H1 (cell line): ENCODE results near the gene ANKRD11.

Experiments used
- EZH2 ChIP-seq: fragments of 200-600 bp; sonication (generic); IDR thresholded peaks from 2 replicates; pipeline ENCODE4 v1.7.1; 2012; ENCODE audit warnings: low read depth, mild to moderate bottlenecking, moderate library complexity, low read length, inconsistent platforms; ENCODE audit not compliant: severe bottlenecking
- JUN ChIP-seq: IDR thresholded peaks from 2 replicates; pipeline ENCODE4 v1.6.1; 2011; ENCODE audit warnings: low read depth, mild to moderate bottlenecking, improper control_type of control experiment, low read length
- MAFK ChIP-seq: IDR thresholded peaks from 2 replicates; pipeline ENCODE4 v1.6.1; 2012; ENCODE audit warnings: low read depth, mild to moderate bottlenecking, improper control_type of control experiment, low read length
- PHF8 ChIP-seq: fragments of 200-600 bp; sonication (generic); conservative IDR thresholded peaks from 2 replicates; pipeline ENCODE4 v1.7.1; 2012; ENCODE audit warnings: low read depth, mild to moderate bottlenecking, inconsistent platforms, low read length, moderate library complexity
- POLR2A ChIP-seq, 2 experiments: IDR thresholded peaks; 1 replicate in 1 of 2; 2 replicates in 1 of 2; pipeline ENCODE4 v1.6.1; 2011; ENCODE audit warnings: low read depth in 2 of 2, low read length in 2 of 2, mild to moderate bottlenecking in 2 of 2; ENCODE audit errors: control extremely low read depth in 1 of 2
- POLR2AphosphoS5 ChIP-seq: IDR thresholded peaks from 2 replicates; pipeline ENCODE4 v1.6.1; 2011; ENCODE audit warnings: low read depth, low read length
- SAP30 ChIP-seq: fragments of 300-600 bp; sonication (generic); IDR thresholded peaks from 2 replicates; pipeline ENCODE4 v1.7.1; 2012; ENCODE audit warnings: low read length, moderate library complexity, mild to moderate bottlenecking, inconsistent platforms; ENCODE audit not compliant: insufficient read depth, insufficient replicate concordance
- SIN3A ChIP-seq, 2 experiments: IDR thresholded peaks in 1 of 2; conservative IDR thresholded peaks in 1 of 2; 2 replicates each; pipeline ENCODE4 v1.6.1; 2011 to 2012; ENCODE audit warnings: low read length in 2 of 2, improper control_type of control experiment in 1 of 2, low read depth in 1 of 2, mild to moderate bottlenecking in 1 of 2
- SIRT6 ChIP-seq: IDR thresholded peaks from one replicate; pipeline ENCODE4 v1.7.1; 2012; ENCODE audit warnings: low read length, inconsistent platforms
- YY1 ChIP-seq: IDR thresholded peaks from 2 replicates; pipeline ENCODE4 v1.6.1; 2011; ENCODE audit warnings: low read depth, mild to moderate bottlenecking, low read length
- TF ChIP-seq, protein P1 (sequence below), 3 experiments: IDR thresholded peaks; 1 replicate in 2 of 3; 2 replicates in 1 of 3; pipeline versions ENCODE4 v1.5.1 to v1.6.1; 2011; ENCODE audit warnings: low read length in 3 of 3, mild to moderate bottlenecking in 3 of 3, inconsistent platforms in 2 of 3, low read depth in 1 of 3, moderate library complexity in 1 of 3; ENCODE audit not compliant: insufficient read depth in 1 of 3; ENCODE audit errors: control extremely low read depth in 1 of 3
- TF ChIP-seq, protein P2 (sequence below): IDR thresholded peaks from 2 replicates; pipeline ENCODE4 v1.6.1; 2011; ENCODE audit warnings: low read length, improper control_type of control experiment

DNA sequence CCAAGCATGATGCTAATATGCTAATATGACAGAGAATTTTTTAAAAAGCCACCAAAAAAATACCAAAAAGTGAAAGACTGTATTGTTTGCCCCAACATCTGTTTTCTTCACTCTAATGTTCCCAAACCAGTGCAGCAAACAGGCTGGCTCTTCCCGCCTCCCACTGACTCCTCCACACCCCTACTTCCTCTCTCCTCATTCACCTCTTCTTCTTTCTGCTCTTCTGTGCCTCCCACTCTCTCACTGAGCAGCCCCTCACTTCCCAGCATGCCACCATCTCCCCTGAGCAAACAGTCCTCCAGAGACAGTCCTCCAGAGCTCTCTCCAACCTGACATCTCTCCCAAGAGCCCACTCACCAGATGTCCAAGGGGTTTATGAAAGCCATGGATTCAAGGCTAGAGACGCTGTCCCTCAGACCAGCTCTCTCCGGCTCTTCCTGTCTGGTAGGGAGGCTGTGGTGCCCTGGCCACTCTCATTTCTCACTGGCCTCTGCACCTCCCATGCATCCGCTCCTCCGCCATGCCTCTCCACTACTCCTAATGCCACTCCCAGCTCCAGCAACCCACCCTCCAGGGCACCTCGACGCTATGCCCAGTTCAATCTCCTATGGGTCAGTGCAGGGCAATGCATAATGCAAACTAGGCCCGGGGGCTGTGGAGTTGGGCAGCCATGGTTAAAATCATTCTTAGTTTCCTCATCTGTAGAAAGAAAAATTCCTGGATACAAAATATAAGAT, 52.9 kb downstream of the ANKRD11 start:
- TF ChIP-seq JUN (no peak), POLR2AphosphoS5 (no peak), PHF8 (no peak), POLR2A (IDR thresholded peaks at IDR 0.05; ENCODE audit: control extremely low read depth in 1 of 2, low read depth in 2 of 2, low read length in 2 of 2) (no peak), SAP30 (no peak), SIRT6 (no peak), MAFK (no peak), YY1 (no peak), EZH2 (no peak), SIN3A (conservative IDR thresholded peaks at IDR 0.05 in 1 of 2, IDR thresholded peaks at IDR 0.05 in 1 of 2; ENCODE audit: low read depth in 1 of 2, low read length in 2 of 2) (no peak)
- TF ChIP-seq, protein P1, sequence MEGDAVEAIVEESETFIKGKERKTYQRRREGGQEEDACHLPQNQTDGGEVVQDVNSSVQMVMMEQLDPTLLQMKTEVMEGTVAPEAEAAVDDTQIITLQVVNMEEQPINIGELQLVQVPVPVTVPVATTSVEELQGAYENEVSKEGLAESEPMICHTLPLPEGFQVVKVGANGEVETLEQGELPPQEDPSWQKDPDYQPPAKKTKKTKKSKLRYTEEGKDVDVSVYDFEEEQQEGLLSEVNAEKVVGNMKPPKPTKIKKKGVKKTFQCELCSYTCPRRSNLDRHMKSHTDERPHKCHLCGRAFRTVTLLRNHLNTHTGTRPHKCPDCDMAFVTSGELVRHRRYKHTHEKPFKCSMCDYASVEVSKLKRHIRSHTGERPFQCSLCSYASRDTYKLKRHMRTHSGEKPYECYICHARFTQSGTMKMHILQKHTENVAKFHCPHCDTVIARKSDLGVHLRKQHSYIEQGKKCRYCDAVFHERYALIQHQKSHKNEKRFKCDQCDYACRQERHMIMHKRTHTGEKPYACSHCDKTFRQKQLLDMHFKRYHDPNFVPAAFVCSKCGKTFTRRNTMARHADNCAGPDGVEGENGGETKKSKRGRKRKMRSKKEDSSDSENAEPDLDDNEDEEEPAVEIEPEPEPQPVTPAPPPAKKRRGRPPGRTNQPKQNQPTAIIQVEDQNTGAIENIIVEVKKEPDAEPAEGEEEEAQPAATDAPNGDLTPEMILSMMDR (IDR thresholded peaks at IDR 0.05; ENCODE audit: control extremely low read depth in 1 of 3, insufficient read depth in 1 of 3, low read depth in 1 of 3, low read length in 3 of 3) = no peak
- TF ChIP-seq, protein P2, sequence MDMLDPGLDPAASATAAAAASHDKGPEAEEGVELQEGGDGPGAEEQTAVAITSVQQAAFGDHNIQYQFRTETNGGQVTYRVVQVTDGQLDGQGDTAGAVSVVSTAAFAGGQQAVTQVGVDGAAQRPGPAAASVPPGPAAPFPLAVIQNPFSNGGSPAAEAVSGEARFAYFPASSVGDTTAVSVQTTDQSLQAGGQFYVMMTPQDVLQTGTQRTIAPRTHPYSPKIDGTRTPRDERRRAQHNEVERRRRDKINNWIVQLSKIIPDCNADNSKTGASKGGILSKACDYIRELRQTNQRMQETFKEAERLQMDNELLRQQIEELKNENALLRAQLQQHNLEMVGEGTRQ = no peak
